H1 (cell line): ENCODE results near the gene SEC61B. TPM values are rescaled to one million over a fixed set of nuclear protein-coding genes. Genes with fewer than 3 reads are reported as not detected.

Source experiments
- CTCF ChIA-PET: fragments of 300-600 bp; sonication (Branson Sonifier 250); formaldehyde crosslinking; loops from one replicate; lab custom pipeline; 2021; ENCODE audit not compliant: partially characterized antibody; lab: Charles Lee
- POLR2A ChIA-PET: fragments of 300-600 bp; sonication (Branson Sonifier 250); formaldehyde crosslinking; loops from one replicate; lab custom pipeline; 2021; ENCODE audit warnings: inconsistent platforms; ENCODE audit not compliant: partially characterized antibody; lab: Charles Lee
- DNase-seq, 2 experiments: peaks; one replicate each; pipeline versions ENCODE4 v3.0.0 to v3.0.0-alpha.2; 2010 to 2022; ENCODE audit warnings: low spot score in 2 of 2, low read depth in 1 of 2, mixed read lengths in 1 of 2
- FAIRE-seq: peaks from 2 replicates; lab custom pipeline; 2011; peaks lifted over from hg19 to GRCh38; lab: Jason Lieb, UNC
- H2AFZ ChIP-seq: 2 replicates; pipeline ENCODE4 v1.8.1; 2012; ENCODE audit warnings: low read length, inconsistent platforms
- H2AK5ac ChIP-seq: 2 replicates; pipeline ENCODE4 v1.6.1; 2013; ENCODE audit warnings: low read depth, low read length
- H2BK120ac ChIP-seq: replicated peaks from 2 replicates; pipeline ENCODE3; 2013; ENCODE audit warnings: low read depth, low read length, inconsistent platforms
- H2BK12ac ChIP-seq: 2 replicates; pipeline ENCODE4 v1.6.1; 2013; ENCODE audit warnings: low read depth, low read length
- H2BK15ac ChIP-seq: 2 replicates; pipeline ENCODE4 v1.6.1; 2013; ENCODE audit warnings: low read length
- H2BK20ac ChIP-seq: 2 replicates; pipeline ENCODE4 v1.6.1; 2013; ENCODE audit warnings: low read length
- H2BK5ac ChIP-seq: 2 replicates; pipeline ENCODE4 v1.6.1; 2013; ENCODE audit warnings: low read depth, low read length
- H3K14ac ChIP-seq: 2 replicates; pipeline ENCODE4 v1.6.1; 2013; ENCODE audit warnings: inconsistent platforms; ENCODE audit not compliant: insufficient read length
- H3K18ac ChIP-seq: 2 replicates; pipeline ENCODE4 v1.6.1; 2013; ENCODE audit warnings: low read length; ENCODE audit errors: extremely low read depth
- H3K23ac ChIP-seq: 2 replicates; pipeline ENCODE4 v1.6.1; 2013; ENCODE audit warnings: inconsistent platforms; ENCODE audit not compliant: insufficient read length
- H3K23me2 ChIP-seq: 2 replicates; pipeline ENCODE4 v1.6.1; 2013; ENCODE audit warnings: low read depth, low read length
- H3K27ac ChIP-seq: 2 replicates; pipeline ENCODE4 v1.6.1; 2011; ENCODE audit warnings: low read depth, low read length, inconsistent platforms
- H3K27me3 ChIP-seq, 4 experiments: replicated peaks in 1 of 4; 1 replicate in 1 of 4; 2 replicates in 3 of 4; pipeline versions ENCODE4 v1.6.1 to v1.8.1; 2011 to 2013; ENCODE audit warnings: low read length in 3 of 4, mild to moderate bottlenecking in 3 of 4, inconsistent platforms in 2 of 4, mixed read lengths in 2 of 4, moderate library complexity in 1 of 4; ENCODE audit not compliant: control insufficient read depth in 3 of 4, insufficient read depth in 3 of 4; ENCODE audit errors: extremely low read depth in 1 of 4
- H3K36me3 ChIP-seq, 4 experiments: 2 replicates each; pipeline versions ENCODE4 v1.6.1 to v1.8.1; 2011 to 2013; ENCODE audit warnings: mild to moderate bottlenecking in 4 of 4, low read length in 3 of 4, moderate library complexity in 2 of 4, control low read depth in 1 of 4, inconsistent platforms in 1 of 4; ENCODE audit not compliant: insufficient read depth in 4 of 4, control insufficient read depth in 2 of 4
- H3K4ac ChIP-seq: replicated peaks from 2 replicates; pipeline ENCODE3; 2013; ENCODE audit warnings: low read length, low read depth, mixed read lengths, inconsistent platforms; ENCODE audit not compliant: insufficient read length
- H3K4me1 ChIP-seq, 4 experiments: replicated peaks in 1 of 4; 1 replicate in 1 of 4; 2 replicates in 3 of 4; pipeline versions ENCODE4 v1.6.1 to v1.8.1; 2011 to 2013; ENCODE audit warnings: low read length in 3 of 4, inconsistent platforms in 2 of 4, mixed read lengths in 1 of 4; ENCODE audit not compliant: insufficient read depth in 4 of 4, control insufficient read depth in 3 of 4
- H3K4me2 ChIP-seq, 2 experiments: 2 replicates each; pipeline versions ENCODE4 v1.6.1 to v1.8.1; 2011 to 2013; ENCODE audit warnings: low read depth in 2 of 2, low read length in 2 of 2, control low read depth in 1 of 2, inconsistent platforms in 1 of 2, mild to moderate bottlenecking in 1 of 2; ENCODE audit not compliant: insufficient read depth in 1 of 2
- H3K4me3 ChIP-seq, 4 experiments: fragments of 200-600, 300-600 bp in 1 of 4; sonication (generic), shearing (Covaris generic), sonication (Bioruptor Twin) in 1 of 4; 2 replicates each; pipeline versions ENCODE4 v1.5.1 to v1.8.1; 2011 to 2016; ENCODE audit warnings: low read length in 4 of 4, low read depth in 3 of 4, control low read depth in 2 of 4, inconsistent platforms in 2 of 4, mild to moderate bottlenecking in 2 of 4, mixed read lengths in 1 of 4, moderate library complexity in 1 of 4; ENCODE audit not compliant: insufficient read depth in 2 of 4; ENCODE audit errors: extremely low read depth in 1 of 4
- H3K56ac ChIP-seq: replicated peaks from 2 replicates; pipeline ENCODE3; 2013; ENCODE audit warnings: low read depth, mild to moderate bottlenecking, mixed read lengths, low read length, inconsistent platforms; ENCODE audit not compliant: insufficient read length
- H3K79me1 ChIP-seq: 2 replicates; pipeline ENCODE4 v1.6.1; 2013; ENCODE audit warnings: low read depth, low read length, control low read depth
- H3K79me2 ChIP-seq, 2 experiments: 2 replicates each; pipeline versions ENCODE4 v1.6.1 to v1.8.1; 2012 to 2013; ENCODE audit warnings: low read length in 2 of 2, mild to moderate bottlenecking in 2 of 2, inconsistent platforms in 1 of 2; ENCODE audit not compliant: insufficient read depth in 2 of 2, control insufficient read depth in 1 of 2
- H3K9ac ChIP-seq, 4 experiments: replicated peaks in 1 of 4; 1 replicate in 1 of 4; 2 replicates in 3 of 4; pipeline versions ENCODE4 v1.6.1 to v1.8.1; 2011 to 2013; ENCODE audit warnings: low read depth in 3 of 4, low read length in 3 of 4, control low read depth in 2 of 4, mild to moderate bottlenecking in 2 of 4, moderate library complexity in 2 of 4, inconsistent platforms in 1 of 4; ENCODE audit errors: extremely low read depth in 1 of 4
- H3K9me3 ChIP-seq, 2 experiments: 2 replicates each; pipeline versions ENCODE4 v1.6.1 to v1.8.1; 2012 to 2013; ENCODE audit warnings: mild to moderate bottlenecking in 2 of 2, moderate library complexity in 2 of 2, control low read depth in 1 of 2, inconsistent platforms in 1 of 2, low read depth in 1 of 2, low read length in 1 of 2, mixed read lengths in 1 of 2; ENCODE audit not compliant: insufficient read depth in 2 of 2
- H4K20me1 ChIP-seq, 2 experiments: replicated peaks in 1 of 2; 2 replicates each; pipeline versions ENCODE3 to v1.8.1; 2011 to 2013; ENCODE audit warnings: inconsistent platforms in 2 of 2, low read length in 2 of 2, mild to moderate bottlenecking in 1 of 2; ENCODE audit not compliant: insufficient read depth in 2 of 2, control insufficient read depth in 1 of 2
- H4K5ac ChIP-seq: 2 replicates; pipeline ENCODE4 v1.6.1; 2013; ENCODE audit warnings: low read length, low read depth, mixed read lengths, inconsistent platforms; ENCODE audit not compliant: insufficient read length
- H4K8ac ChIP-seq: 2 replicates; pipeline ENCODE4 v1.8.0; 2013; ENCODE audit warnings: mild to moderate bottlenecking, moderate library complexity, low read length, inconsistent platforms; ENCODE audit not compliant: insufficient read depth; ENCODE audit errors: extremely low read depth
- H4K91ac ChIP-seq: replicated peaks from 2 replicates; pipeline ENCODE3; 2013; ENCODE audit warnings: low read length, mixed read lengths, inconsistent platforms; ENCODE audit not compliant: insufficient read length
- CHD1 ChIP-seq: IDR thresholded peaks from 2 replicates; pipeline ENCODE4 v1.6.1; 2012; ENCODE audit warnings: low read depth, low read length, improper control_type of control experiment
- TEAD4 ChIP-seq: IDR thresholded peaks from 2 replicates; pipeline ENCODE4 v1.6.1; 2012; ENCODE audit warnings: low read depth, low read length, inconsistent platforms, mixed read lengths
- polyA plus RNA-seq, 7 experiments: library from polyadenylated mRNA; depleted of rRNA in 3 of 7; stranded (reverse) in 5 of 7; unstranded in 2 of 7; fragments of >200 nt in 5 of 7; fragments of 200-250 nt in 2 of 7; gene quantifications; 1 replicate in 5 of 7; 2 replicates in 1 of 7; 4 replicates in 1 of 7; pipeline versions ENCODE4 v1.2.1 to v1.2.3, GENCODE V29; 2011 to 2013; ENCODE audit warnings: missing spikeins in 2 of 7, mixed read lengths in 2 of 7
- total RNA-seq: library from RNA; stranded (reverse); fragmentation: NEBNext Ultra II Directional; extraction: Animal tissue kit (Norgen Biotek cat#: 25700); gene quantifications from 2 replicates; pipeline ENCODE4 v1.2.1, GENCODE V29; 2021

Gene SEC61B
- total and polyA plus RNA-seq, 2 of the 8 experiments (the other 6 are each of a cell fraction or from before 2014, with no cell fraction given) = 155 to 379 TPM

DNA sequence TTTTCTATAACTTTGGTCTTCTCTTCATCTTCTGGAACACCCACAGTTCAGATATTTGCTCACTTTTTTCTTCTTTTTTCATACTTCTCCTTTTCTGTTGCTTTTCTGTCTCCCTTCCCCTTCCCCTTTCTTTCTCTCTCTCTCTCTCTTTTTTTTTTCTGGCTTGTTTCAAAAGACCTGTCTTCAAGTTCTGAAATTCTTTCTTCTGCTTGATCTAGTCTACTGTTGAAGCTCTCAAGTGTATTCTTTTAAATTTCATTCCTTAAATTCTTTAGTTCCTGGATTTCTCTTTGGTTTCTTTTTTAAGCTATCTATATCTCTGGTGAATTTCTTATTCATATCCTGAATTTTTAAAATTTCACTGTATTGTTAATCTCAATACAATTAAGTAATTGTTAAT, 11.5 kb upstream of the SEC61B start:
- POLR2A ChIA-PET = interaction anchor here (0.5 to 3.6 kb wide), 2 partner anchors 11 to 769 kb away, joined by 3 to 26 read pairs; partner anchors contain the start of genes ALG2 and SEC61B

More for the DNA sequence above, 11.5 kb upstream of the SEC61B start:
- no peak for TF ChIP-seq CHD1
- no peak for TF ChIP-seq TEAD4
- H2BK120ac ChIP-seq = no peak overlapping the region
- H4K5ac ChIP-seq = no peak overlapping the region
- H2BK15ac ChIP-seq = no peak overlapping the region
- peaks cover 0 to under 1% of the 10 kb centered on the region in 2 experiments for H4K20me1 ChIP-seq
- H3K4me2 ChIP-seq = no peak overlapping the region
- no peak for DNase-seq
- no peaks in the 10 kb centered on the region for H3K4me1 ChIP-seq
- H3K4ac ChIP-seq = no peak overlapping the region
- H3K27me3 ChIP-seq = no peaks in the 10 kb centered on the region
- no peak overlapping the region for H4K8ac ChIP-seq
- H3K23ac ChIP-seq = no peak overlapping the region
- H2AK5ac ChIP-seq = no peak overlapping the region
- H3K4me3 ChIP-seq = no peak overlapping the region
- H4K91ac ChIP-seq = no peak overlapping the region
- CTCF ChIA-PET = interaction anchor here (1.0 to 2.7 kb wide), 5 partner anchors 9 to 26 kb away, joined by 3 to 10 read pairs (median 5); no protein-coding TSS in a partner anchor
- H3K56ac ChIP-seq = no peak overlapping the region
- no peaks in the 10 kb centered on the region for H3K79me2 ChIP-seq
- H3K23me2 ChIP-seq = no peaks in the 10 kb centered on the region
- FAIRE-seq = no peak
- no peaks in the 10 kb centered on the region for H3K79me1 ChIP-seq
- no peaks in the 10 kb centered on the region for H3K36me3 ChIP-seq
- H2BK20ac ChIP-seq = no peak overlapping the region
- H3K9me3 ChIP-seq = no peaks in the 10 kb centered on the region
- H3K14ac ChIP-seq = no peak overlapping the region
- no peak overlapping the region for H3K27ac ChIP-seq
- H2BK12ac ChIP-seq = no peak overlapping the region
- no peak overlapping the region for H3K18ac ChIP-seq
- no peak overlapping the region for H2BK5ac ChIP-seq
- H3K9ac ChIP-seq = no peak overlapping the region
- H2AFZ ChIP-seq = no peak overlapping the region
